NT2/D1 (cell line): Measurements from ENCODE around the gene ANXA9.

Source experiments
- DNase-seq: peaks from one replicate; pipeline ENCODE4 v3.0.0-alpha.2; 2011; ENCODE audit warnings: low read depth, low spot score
- H3K27me3 ChIP-seq: 2 replicates; pipeline ENCODE4 v1.6.0; 2011; ENCODE audit warnings: mild to moderate bottlenecking; ENCODE audit not compliant: insufficient read length, insufficient read depth
- H3K36me3 ChIP-seq: 2 replicates; pipeline ENCODE4 v1.6.1; 2011; ENCODE audit warnings: mild to moderate bottlenecking, low read length, mixed read lengths; ENCODE audit not compliant: insufficient read depth, insufficient read length
- H3K4me1 ChIP-seq: 2 replicates; pipeline ENCODE4 v1.5.1; 2011; ENCODE audit not compliant: insufficient read depth, insufficient read length
- H3K4me3 ChIP-seq: 2 replicates; pipeline ENCODE4 v1.5.1; 2011; ENCODE audit warnings: low read depth; ENCODE audit not compliant: insufficient read length
- H3K9ac ChIP-seq: 2 replicates; pipeline ENCODE4 v1.6.0; 2011; ENCODE audit warnings: low read depth; ENCODE audit not compliant: insufficient read length
- H3K9me3 ChIP-seq: 2 replicates; pipeline ENCODE4 v1.5.1; 2011; ENCODE audit warnings: mild to moderate bottlenecking, low read length; ENCODE audit not compliant: insufficient read depth
- SUZ12 ChIP-seq: IDR thresholded peaks from 2 replicates; pipeline ENCODE4 v1.6.1; 2011; ENCODE audit not compliant: insufficient read length, insufficient read depth; ENCODE audit errors: extremely low read depth
- YY1 ChIP-seq: IDR thresholded peaks from 2 replicates; pipeline ENCODE4 v1.6.1; 2011; ENCODE audit not compliant: insufficient read length, insufficient read depth
- ZNF274 ChIP-seq: IDR thresholded peaks from 2 replicates; pipeline ENCODE4 v1.6.1; 2011; ENCODE audit warnings: mild to moderate bottlenecking, low read depth, low read length

The ANXA9 gene

GRCh38 chr1:150981805-150982712 is at the start of gene ANXA9:
TSS of gene ANXA9 (plus strand) at chr1:150982292. CDS start at chr1:150983106, 814 bp downstream.
- Histone ChIP-seq H3K27me3 (no peaks in the 10 kb centered on the region), H3K9me3 (no peaks in the 10 kb centered on the region), H3K36me3 (no peaks in the 10 kb centered on the region), H3K9ac (peak within 1 kb of the TSS; percentile 44), H3K4me3 (no peak within 1 kb of the TSS), H3K4me1 (peaks cover 36% of the 10 kb centered on the region)
- TF ChIP-seq SUZ12 (no peak), ZNF274 (no peak), YY1 (no peak)
- DNase-seq = no peak

GRCh38 chr1:150944856-150945255 is 37.2 kb upstream of the ANXA9 start:
- H3K4me1 ChIP-seq = no peaks in the 10 kb centered on the region
- TF ChIP-seq YY1 (no peak), SUZ12 (no peak), ZNF274 (no peak)
- no peak for DNase-seq
- H3K9me3 ChIP-seq = no peaks in the 10 kb centered on the region
- no peaks in the 10 kb centered on the region for H3K27me3 ChIP-seq
- no peak overlapping the region for H3K9ac ChIP-seq
- peaks cover 88% of the 10 kb centered on the region for H3K36me3 ChIP-seq
- H3K4me3 ChIP-seq = no peak overlapping the region

GRCh38 chr1:150954708-150955107 is 27.4 kb upstream of the ANXA9 start:
- Histone ChIP-seq H3K9me3 (no peaks in the 10 kb centered on the region), H3K4me3 (no peak overlapping the region), H3K27me3 (no peaks in the 10 kb centered on the region), H3K4me1 (no peaks in the 10 kb centered on the region), H3K36me3 (peaks cover 84% of the 10 kb centered on the region), H3K9ac (no peak overlapping the region)
- TF ChIP-seq YY1 (no peak), ZNF274 (no peak), SUZ12 (no peak)
- DNase-seq = no peak

GRCh38 chr1:150955280-150955679 is 26.8 kb upstream of the ANXA9 start:
- no peak overlapping the region for H3K4me3 ChIP-seq
- no peak overlapping the region for H3K9ac ChIP-seq
- H3K9me3 ChIP-seq = no peaks in the 10 kb centered on the region
- no peak for DNase-seq
- no peaks in the 10 kb centered on the region for H3K4me1 ChIP-seq
- H3K36me3 ChIP-seq = peaks cover 83% of the 10 kb centered on the region
- H3K27me3 ChIP-seq = no peaks in the 10 kb centered on the region
- TF ChIP-seq SUZ12 (no peak), YY1 (no peak), ZNF274 (no peak)

DNA sequence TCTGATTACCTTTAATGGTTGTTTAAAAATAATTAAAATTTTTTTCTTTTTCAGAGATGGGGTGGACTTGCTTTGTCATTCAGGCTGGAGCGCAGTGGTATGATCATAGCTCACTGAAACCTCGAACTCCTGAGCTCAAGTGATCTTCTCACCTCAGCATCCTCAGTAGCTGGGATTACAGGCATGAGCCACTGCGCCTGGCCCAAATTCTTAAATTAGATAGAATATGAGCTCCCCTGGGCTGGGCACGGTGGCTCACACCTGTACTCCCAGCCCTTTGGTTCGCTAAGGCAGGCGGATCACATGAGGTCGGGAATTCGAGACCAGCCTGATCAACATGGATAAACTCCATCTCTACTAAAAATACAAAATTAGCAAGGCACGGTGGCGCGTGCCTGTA is 24.4 kb upstream of the ANXA9 start:
- no peaks in the 10 kb centered on the region for H3K27me3 ChIP-seq
- H3K9ac ChIP-seq = no peak overlapping the region
- peaks cover 81% of the 10 kb centered on the region for H3K36me3 ChIP-seq
- no peaks in the 10 kb centered on the region for H3K9me3 ChIP-seq
- no peak for DNase-seq
- TF ChIP-seq ZNF274 = no peak
- no peak for TF ChIP-seq YY1
- no peak for TF ChIP-seq SUZ12
- no peak overlapping the region for H3K4me3 ChIP-seq
- no peaks in the 10 kb centered on the region for H3K4me1 ChIP-seq

- H3K4me1 ChIP-seq = no peaks in the 10 kb centered on the region
- no peak overlapping the region for H3K9ac ChIP-seq
- no peak for TF ChIP-seq ZNF274
- TF ChIP-seq SUZ12 = no peak
- H3K4me3 ChIP-seq = no peak overlapping the region
- H3K27me3 ChIP-seq = no peaks in the 10 kb centered on the region
- no peak for DNase-seq
- peaks cover 87% of the 10 kb centered on the region for H3K36me3 ChIP-seq
- no peaks in the 10 kb centered on the region for H3K9me3 ChIP-seq
Measured at GRCh38 chr1:150960646-150961045, 21.4 kb upstream of the ANXA9 start.

DNA sequence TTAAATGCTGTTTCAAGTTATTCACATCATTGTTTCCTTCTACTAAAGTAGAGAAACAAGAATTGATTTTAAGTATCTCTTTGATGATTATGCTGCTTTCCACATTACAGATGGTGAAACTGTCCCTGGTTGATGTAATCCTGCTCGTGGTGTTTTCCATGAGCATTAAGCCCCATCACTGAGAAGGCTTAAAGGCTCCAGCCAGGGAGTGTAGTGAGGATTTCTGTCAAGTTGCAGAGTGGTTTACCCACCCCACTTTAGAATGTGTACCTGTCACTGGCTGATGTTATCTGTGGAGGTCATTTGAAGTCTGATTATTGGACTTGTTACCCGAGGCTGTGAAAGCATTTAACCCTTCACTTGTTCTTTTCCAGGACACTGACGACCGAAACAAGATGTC is 20.3 kb upstream of the ANXA9 start:
- H3K27me3 ChIP-seq = no peaks in the 10 kb centered on the region
- no peak overlapping the region for H3K4me3 ChIP-seq
- DNase-seq = no peak
- no peak overlapping the region for H3K9ac ChIP-seq
- TF ChIP-seq YY1 = no peak
- TF ChIP-seq ZNF274 = no peak
- H3K4me1 ChIP-seq = no peaks in the 10 kb centered on the region
- no peaks in the 10 kb centered on the region for H3K9me3 ChIP-seq
- peaks cover 89% of the 10 kb centered on the region for H3K36me3 ChIP-seq
